ENCODE data around the gene PHACTR1. TPM values are rescaled to one million over a fixed set of nuclear protein-coding genes. Genes with fewer than 3 reads are reported as not detected.
"Not testable (repeated sequence)": the region's sequence is repeated elsewhere in the genome, so short reads cannot be mapped to it uniquely, and the experiment has no call there.

The PHACTR1 gene
- total and polyA plus RNA-seq, 2 experiments from 2014 or later = 11.2 to 33.9 TPM

DNA sequence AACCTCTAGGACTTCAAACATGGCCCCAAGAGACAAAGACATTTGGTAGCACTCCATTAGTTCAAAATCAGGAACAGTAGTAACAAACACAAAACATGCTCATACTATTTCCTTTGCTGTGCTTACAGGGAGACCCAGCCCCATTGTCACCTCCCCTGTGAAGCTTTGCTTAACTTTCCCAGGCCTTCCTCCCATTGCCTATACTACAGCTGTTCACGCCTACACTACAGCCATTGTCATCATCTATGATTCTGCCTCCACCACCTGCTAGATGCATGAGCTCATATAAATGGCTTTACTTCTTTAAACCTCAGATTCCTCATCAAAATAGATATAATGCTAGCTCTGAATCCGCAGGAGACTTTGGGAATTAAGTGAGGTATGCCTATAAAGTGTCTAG lies 8.7 kb downstream of the PHACTR1 start:
- no peak for TF ChIP-seq CTCF (IDR thresholded peaks at IDR 0.05; ENCODE audit: low read depth, low read length)
- no peak overlapping the region for H3K4me3 ChIP-seq
- no peaks in the 10 kb centered on the region for H3K4me1 ChIP-seq (ENCODE audit: low read depth)
- no peak overlapping the region for H3K27ac ChIP-seq
- no peaks in the 10 kb centered on the region for H3K9me3 ChIP-seq (ENCODE audit: low read depth)
- H3K27me3 ChIP-seq = no peaks in the 10 kb centered on the region
- no peak for DNase-seq (ENCODE audit: low read depth in 1 of 2, low spot score in 1 of 2)
- H3K36me3 ChIP-seq = no peaks in the 10 kb centered on the region

DNA sequence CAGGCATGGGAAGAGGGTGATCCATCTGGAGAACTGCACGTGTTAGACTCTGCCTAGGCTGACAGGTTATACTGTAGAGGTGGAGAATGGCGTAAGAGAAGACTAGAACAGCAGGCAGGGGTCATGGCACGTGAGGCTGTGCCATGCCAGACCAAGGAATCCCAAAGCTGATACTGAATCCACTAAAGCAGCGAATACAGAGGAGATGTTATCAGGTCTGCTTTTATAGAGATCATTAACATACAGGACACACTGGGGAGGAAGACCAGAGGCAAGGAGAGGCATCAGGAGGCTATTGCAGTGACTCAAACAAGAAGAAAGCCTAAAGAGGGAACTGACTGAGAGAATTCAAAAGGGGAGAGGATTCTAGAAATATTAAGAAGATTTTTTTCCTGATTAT lies 12.9 kb downstream of the PHACTR1 start:
- DNase-seq (ENCODE audit: low read depth in 1 of 2, low spot score in 1 of 2) = no peak
- H3K27me3 ChIP-seq = peaks cover 3% of the 10 kb centered on the region
- no peaks in the 10 kb centered on the region for H3K36me3 ChIP-seq
- TF ChIP-seq CTCF (IDR thresholded peaks at IDR 0.05; ENCODE audit: low read depth, low read length) = no peak
- H3K4me3 ChIP-seq = no peak overlapping the region
- no peaks in the 10 kb centered on the region for H3K9me3 ChIP-seq (ENCODE audit: low read depth)
- H3K4me1 ChIP-seq (ENCODE audit: low read depth) = no peaks in the 10 kb centered on the region
- no peak overlapping the region for H3K27ac ChIP-seq

GRCh38 chr6:12730809-12731208 lies 14.2 kb downstream of the PHACTR1 start:
- not testable (repeated sequence) for H3K4me3 ChIP-seq; H3K27ac ChIP-seq; H3K27me3 ChIP-seq; H3K9me3 ChIP-seq (ENCODE audit: low read depth); H3K4me1 ChIP-seq (ENCODE audit: low read depth); DNase-seq (ENCODE audit: low read depth in 1 of 2, low spot score in 1 of 2); H3K36me3 ChIP-seq

DNA sequence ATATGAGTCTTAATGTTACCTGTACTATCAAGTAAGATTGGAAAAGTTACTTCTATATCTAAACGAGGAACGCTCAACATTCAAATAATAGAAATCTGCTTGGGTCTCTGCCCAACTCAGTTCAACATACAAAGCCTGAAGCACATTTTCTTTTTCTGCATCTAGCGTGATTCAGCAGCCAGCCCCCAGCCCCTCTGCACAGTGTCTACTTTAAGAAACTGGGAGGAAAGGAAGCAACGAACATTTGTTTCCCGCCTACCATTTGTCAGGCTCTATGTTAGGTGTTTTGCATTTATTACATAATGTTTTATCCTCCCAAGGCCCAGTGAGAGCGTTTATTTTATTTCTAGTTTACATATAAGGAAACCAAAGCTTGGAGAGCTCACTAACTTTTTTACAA lies 17.3 kb downstream of the PHACTR1 start:
- no peaks in the 10 kb centered on the region for H3K4me1 ChIP-seq (ENCODE audit: low read depth)
- no peak for DNase-seq (ENCODE audit: low read depth in 1 of 2, low spot score in 1 of 2)
- H3K36me3 ChIP-seq = no peaks in the 10 kb centered on the region
- peaks cover 3% of the 10 kb centered on the region for H3K27me3 ChIP-seq
- H3K4me3 ChIP-seq = no peak overlapping the region
- no peak overlapping the region for H3K27ac ChIP-seq
- no peak for TF ChIP-seq CTCF (IDR thresholded peaks at IDR 0.05; ENCODE audit: low read depth, low read length)
- H3K9me3 ChIP-seq (ENCODE audit: low read depth) = no peaks in the 10 kb centered on the region

- no peaks in the 10 kb centered on the region for H3K36me3 ChIP-seq
- H3K27me3 ChIP-seq = peaks cover 3% of the 10 kb centered on the region
- H3K9me3 ChIP-seq (ENCODE audit: low read depth) = no peaks in the 10 kb centered on the region
- H3K27ac ChIP-seq = no peak overlapping the region
- no peak for TF ChIP-seq CTCF (IDR thresholded peaks at IDR 0.05; ENCODE audit: low read depth, low read length)
- H3K4me3 ChIP-seq = no peak overlapping the region
- peak; percentile 9 for DNase-seq (ENCODE audit: low read depth in 1 of 2, low spot score in 1 of 2)
- no peaks in the 10 kb centered on the region for H3K4me1 ChIP-seq (ENCODE audit: low read depth)
Observed at GRCh38 chr6:12735786-12736185, 19.2 kb downstream of the PHACTR1 start.

DNA sequence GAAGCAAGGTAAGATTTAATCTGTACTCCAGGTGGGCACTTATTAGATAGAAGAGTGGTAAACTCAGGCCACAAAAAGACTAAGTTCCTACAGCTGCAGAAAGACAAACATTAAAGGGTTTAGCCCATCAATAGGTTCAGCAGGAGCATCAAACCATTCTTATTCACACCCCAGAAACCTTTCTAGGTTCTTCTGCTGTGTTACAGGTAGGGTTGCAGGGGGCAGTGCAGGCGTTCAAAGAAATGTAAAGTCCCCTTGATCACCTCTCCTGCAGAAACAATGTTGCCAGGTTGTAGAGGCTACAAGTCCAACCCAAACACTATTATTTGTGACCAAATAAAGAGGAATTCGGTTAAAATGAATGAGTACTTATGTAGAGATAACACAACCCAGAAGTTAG lies 31.8 kb downstream of the PHACTR1 start:
- Histone ChIP-seq H3K4me3 (no peak overlapping the region), H3K36me3 (no peaks in the 10 kb centered on the region), H3K27me3 (peaks cover 54% of the 10 kb centered on the region), H3K27ac (no peak overlapping the region), H3K4me1 (ENCODE audit: low read depth) (no peaks in the 10 kb centered on the region), H3K9me3 (ENCODE audit: low read depth) (no peaks in the 10 kb centered on the region)
- no peak for DNase-seq (ENCODE audit: low read depth in 1 of 2, low spot score in 1 of 2)
- TF ChIP-seq CTCF (IDR thresholded peaks at IDR 0.05; ENCODE audit: low read depth, low read length) = no peak
